Heart right ventricle (tissue), 16 donors: ENCODE measurements around the gene PLEKHA5. TPM values are rescaled to one million over a fixed set of nuclear protein-coding genes. Genes with fewer than 3 reads are reported as not detected.
A peak's percentile ranks its signal among the peaks of the same experiment; 100 is the strongest.

ENCODE experiments used
- ATAC-seq, 8 donors: fragments of 200-7000 bp; cut with Tn5 transposase; one replicate each; pipeline ENCODE4 v1.9.1; 2020; ENCODE audit warnings: mild to moderate bottlenecking in 8 of 8, moderate library complexity in 8 of 8, moderate number of reproducible peaks in 1 of 8
- DNase-seq, 2 donors: peaks; one replicate each; pipeline ENCODE4 v3.0.0-alpha.2; 2020
- H3K27ac ChIP-seq, 10 donors: fragments of 200-600 bp; sonication (generic) in 2 of 10; one replicate each; pipeline versions ENCODE4 v1.5.0 to v1.8.0; 2020 to 2022; ENCODE audit warnings: mild to moderate bottlenecking in 3 of 10
- H3K27me3 ChIP-seq, 7 donors: fragments of 200-600 bp; one replicate each; pipeline ENCODE4 v1.8.0; 2021 to 2022; ENCODE audit warnings: mild to moderate bottlenecking in 2 of 7
- H3K36me3 ChIP-seq, 9 donors: fragments of 200-600 bp; sonication (generic) in 1 of 9; one replicate each; pipeline versions ENCODE4 v1.5.0 to v1.8.0; 2020 to 2022; ENCODE audit warnings: mild to moderate bottlenecking in 2 of 9
- H3K4me1 ChIP-seq, 9 donors: fragments of 200-600 bp; sonication (generic) in 1 of 9; one replicate each; pipeline versions ENCODE4 v1.5.0 to v1.8.0; 2020 to 2022; ENCODE audit warnings: mild to moderate bottlenecking in 4 of 9
- H3K4me3 ChIP-seq, 10 donors: fragments of 200-600 bp; sonication (generic) in 2 of 10; one replicate each; pipeline versions ENCODE4 v1.5.0 to v1.8.0; 2020 to 2022; ENCODE audit warnings: mild to moderate bottlenecking in 7 of 10, moderate library complexity in 2 of 10
- H3K9me3 ChIP-seq, 11 donors: fragments of 200-600 bp in 10 of 11; sonication (generic) in 2 of 11; one replicate each; pipeline versions ENCODE4 v1.5.0 to v1.8.0; 2013 to 2022; ENCODE audit warnings: mild to moderate bottlenecking in 2 of 11, control low read depth in 1 of 11, moderate library complexity in 1 of 11
- WGBS, 2 donors: extraction: QIAGEN DNeasy Blood & Tissue Kit; methylation state at CpG; one replicate each; pipeline ENCODE4 v1.1.7; 2013; ENCODE audit warnings: inconsistent platforms in 1 of 2; 5-methylcytosine and 5-hydroxymethylcytosine counted together
- intact Hi-C, 10 donors: fragments of 100-400 bp; cut with DNase I; formaldehyde crosslinking; loops; one replicate each; pipeline versions ENCODE4 v1.11.1 to v1.14.2; 2022
- polyA plus RNA-seq, 2 donors: library from polyadenylated mRNA; stranded (reverse); fragments of 200-250 nt; gene quantifications; one replicate each; pipeline ENCODE4 v1.2.3, GENCODE V29; 2013
- total RNA-seq, 10 donors: library from RNA; stranded (reverse); fragmentation: NEBNext Ultra II Directional in 3 of 10; extraction: Animal tissue kit (Norgen Biotek cat#: 25700) in 3 of 10; gene quantifications; one replicate each; pipeline versions ENCODE4 v1.2.1 to v1.2.4, GENCODE V29; 2021 to 2023
- TF ChIP-seq, protein P1 (sequence below), 9 donors: fragments of 200-600 bp; sonication (generic) in 2 of 9; IDR thresholded peaks; one replicate each; pipeline versions ENCODE4 v1.5.0 to v1.8.0; 2021 to 2022; ENCODE audit warnings: antibody characterized with exemption in 9 of 9, mild to moderate bottlenecking in 5 of 9, moderate library complexity in 1 of 9
- donor health status: Arrhythmogenic right ventricular cardiomyopathy.
- donor health status: ischemic (EF 13 %, LVEDD 7.1; RV severe dilation, severe dysfunction).
- donor health status: healthy with polysubstance abuse.
- donor health status: DM: no; HTN: yes; CAD: no.
- donor health status: DM: no; HTN: no; CAD: no.
- donor health status: ischemic (EF 25% LVEDD 6.9; RV normal size, moderate dysfunction).
- donor health status: ischemic (EF 25% LVEDD 5.7; RV mildly dilated, moderate dysfunction).
- donor health status: healthy.
- donor health status: DM: yes; HTN: yes; CAD: no.
- donor health status: Ischemic cardiomyopathy.
- donor health status: ischemic (EF 35%, LVEDD 5.7; RV mildly dilated, moderate dysfunction).
- donor health status: nonischemic (EF 11% LVEDD 7.7; RV severe dilation, severe dysfunction).
- donor health status: DM: yes; HTN: yes; CAD: no.
- donor health status: PGD.
- donor health status: ischemic (EF 29% LVEDD 5.4; RV normal size, mild dysfunction).
- donor health status: nonischemic (EF 23%, LVEDD 6.1; RV moderate dilation, normal function).

PLEKHA5 gene
- total and polyA plus RNA-seq, 12 donors = 11.8 to 77.1 (median 61.8) TPM

DNA sequence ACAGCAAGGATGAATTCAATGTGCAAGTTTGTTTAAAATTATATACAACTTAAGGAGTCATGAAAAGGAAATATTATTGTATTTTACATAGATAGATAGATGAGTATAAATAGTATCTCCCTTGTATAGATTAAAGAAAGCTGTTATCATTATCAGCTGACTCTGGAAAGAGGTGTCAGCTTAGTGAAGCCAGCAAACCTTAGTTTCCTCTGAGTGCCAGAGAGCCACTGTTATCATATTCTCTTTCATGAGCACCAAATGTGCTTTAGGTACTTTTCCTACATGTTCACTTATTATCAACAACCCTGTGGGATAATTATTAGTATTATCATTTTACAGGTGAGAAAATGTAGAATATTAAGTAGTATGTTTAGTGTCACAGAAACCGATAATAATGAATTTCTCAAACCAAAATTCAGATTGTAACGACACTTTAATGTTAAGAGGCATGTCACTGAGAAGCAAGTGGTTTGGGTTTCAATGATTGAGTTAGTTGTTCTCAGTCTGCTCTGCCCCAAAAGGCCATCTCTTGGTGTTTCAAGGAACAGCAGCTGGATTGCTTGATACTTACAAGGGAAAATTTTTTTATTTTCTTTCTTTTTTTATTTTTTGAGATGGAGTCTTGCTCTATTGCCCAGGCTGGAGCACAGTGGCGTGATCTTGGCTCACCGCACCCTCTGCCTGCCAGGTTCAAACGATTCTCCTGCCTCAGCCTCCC, 53.7 kb downstream of the PLEKHA5 start:
- ATAC-seq (peak in 4 of 8 donors; percentile 23 to 61 (median 42)), DNase-seq (no peak)
- no peaks in the 10 kb centered on the region for H3K9me3 ChIP-seq
- intact Hi-C loops = loop anchor here in 9 of 10 donors (5.0 to 10.0 kb wide), 12 partner anchors 51 to 928 kb away; no protein-coding TSS in a partner anchor
- peak overlapping the region in 8 of 10 donors; percentile 5 to 57 (median 42) for H3K27ac ChIP-seq
- H3K4me3 ChIP-seq = no peak overlapping the region
- peaks cover 2 to 66% (median 31%) of the 10 kb centered on the region in 9 donors for H3K4me1 ChIP-seq
- no peaks in the 10 kb centered on the region for H3K36me3 ChIP-seq
- H3K27me3 ChIP-seq = no peaks in the 10 kb centered on the region
- TF ChIP-seq, protein P1, sequence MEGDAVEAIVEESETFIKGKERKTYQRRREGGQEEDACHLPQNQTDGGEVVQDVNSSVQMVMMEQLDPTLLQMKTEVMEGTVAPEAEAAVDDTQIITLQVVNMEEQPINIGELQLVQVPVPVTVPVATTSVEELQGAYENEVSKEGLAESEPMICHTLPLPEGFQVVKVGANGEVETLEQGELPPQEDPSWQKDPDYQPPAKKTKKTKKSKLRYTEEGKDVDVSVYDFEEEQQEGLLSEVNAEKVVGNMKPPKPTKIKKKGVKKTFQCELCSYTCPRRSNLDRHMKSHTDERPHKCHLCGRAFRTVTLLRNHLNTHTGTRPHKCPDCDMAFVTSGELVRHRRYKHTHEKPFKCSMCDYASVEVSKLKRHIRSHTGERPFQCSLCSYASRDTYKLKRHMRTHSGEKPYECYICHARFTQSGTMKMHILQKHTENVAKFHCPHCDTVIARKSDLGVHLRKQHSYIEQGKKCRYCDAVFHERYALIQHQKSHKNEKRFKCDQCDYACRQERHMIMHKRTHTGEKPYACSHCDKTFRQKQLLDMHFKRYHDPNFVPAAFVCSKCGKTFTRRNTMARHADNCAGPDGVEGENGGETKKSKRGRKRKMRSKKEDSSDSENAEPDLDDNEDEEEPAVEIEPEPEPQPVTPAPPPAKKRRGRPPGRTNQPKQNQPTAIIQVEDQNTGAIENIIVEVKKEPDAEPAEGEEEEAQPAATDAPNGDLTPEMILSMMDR (IDR thresholded peaks at IDR 0.05) = peak in 3 of 9 donors; percentile 30 to 37 (median 37)
- WGBS, 2 donors = 78% methylated on average over 5 of the region's 5 CpGs

DNA sequence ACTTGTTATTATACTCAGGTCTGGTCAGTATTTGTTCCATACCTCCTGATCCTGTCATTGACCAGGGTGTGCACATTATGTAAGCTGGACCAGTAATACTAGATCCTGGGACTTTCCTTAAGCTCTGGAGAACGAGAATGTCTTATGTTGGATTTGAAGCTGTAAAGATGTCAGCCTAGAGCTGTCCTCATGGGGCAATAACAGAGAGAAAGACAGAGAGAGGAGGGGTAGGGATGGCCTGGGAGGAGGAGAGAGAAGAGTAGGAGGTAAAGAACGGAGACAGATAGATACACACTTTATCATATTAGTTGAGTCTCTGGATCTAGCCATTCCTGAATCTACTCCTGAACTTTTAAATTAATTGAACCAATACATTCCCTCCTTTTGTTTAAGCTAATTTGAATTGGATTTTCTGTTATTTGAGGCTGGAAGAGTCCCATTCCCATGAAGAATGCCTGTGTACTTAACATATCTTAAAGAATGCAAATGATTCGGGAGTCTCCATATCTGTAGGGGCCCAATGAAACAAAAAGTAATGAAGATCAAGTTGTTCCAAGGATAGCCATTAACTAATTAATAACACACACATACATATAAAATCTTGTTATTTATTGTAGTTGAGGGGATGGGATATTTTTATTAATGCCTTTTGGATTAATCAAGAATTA, 55.9 kb downstream of the PLEKHA5 start:
- H3K9me3 ChIP-seq = no peaks in the 10 kb centered on the region
- no peaks in the 10 kb centered on the region for H3K27me3 ChIP-seq
- DNase-seq (no peak), ATAC-seq (no peak)
- H3K4me1 ChIP-seq = peaks cover 2 to 73% (median 41%) of the 10 kb centered on the region in 9 donors
- TF ChIP-seq, protein P1 (IDR thresholded peaks at IDR 0.05) = no peak
- intact Hi-C loops = loop anchor here in 9 of 10 donors (5.0 to 10.0 kb wide), 11 partner anchors 99 to 931 kb away; no protein-coding TSS in a partner anchor
- peak overlapping the region in 8 of 10 donors; percentile 17 to 81 (median 36) for H3K27ac ChIP-seq
- no peak overlapping the region for H3K4me3 ChIP-seq
- H3K36me3 ChIP-seq = no peaks in the 10 kb centered on the region
- WGBS, 2 donors = 45 to 49% methylated on average over 3 of the region's 3 CpGs

DNA sequence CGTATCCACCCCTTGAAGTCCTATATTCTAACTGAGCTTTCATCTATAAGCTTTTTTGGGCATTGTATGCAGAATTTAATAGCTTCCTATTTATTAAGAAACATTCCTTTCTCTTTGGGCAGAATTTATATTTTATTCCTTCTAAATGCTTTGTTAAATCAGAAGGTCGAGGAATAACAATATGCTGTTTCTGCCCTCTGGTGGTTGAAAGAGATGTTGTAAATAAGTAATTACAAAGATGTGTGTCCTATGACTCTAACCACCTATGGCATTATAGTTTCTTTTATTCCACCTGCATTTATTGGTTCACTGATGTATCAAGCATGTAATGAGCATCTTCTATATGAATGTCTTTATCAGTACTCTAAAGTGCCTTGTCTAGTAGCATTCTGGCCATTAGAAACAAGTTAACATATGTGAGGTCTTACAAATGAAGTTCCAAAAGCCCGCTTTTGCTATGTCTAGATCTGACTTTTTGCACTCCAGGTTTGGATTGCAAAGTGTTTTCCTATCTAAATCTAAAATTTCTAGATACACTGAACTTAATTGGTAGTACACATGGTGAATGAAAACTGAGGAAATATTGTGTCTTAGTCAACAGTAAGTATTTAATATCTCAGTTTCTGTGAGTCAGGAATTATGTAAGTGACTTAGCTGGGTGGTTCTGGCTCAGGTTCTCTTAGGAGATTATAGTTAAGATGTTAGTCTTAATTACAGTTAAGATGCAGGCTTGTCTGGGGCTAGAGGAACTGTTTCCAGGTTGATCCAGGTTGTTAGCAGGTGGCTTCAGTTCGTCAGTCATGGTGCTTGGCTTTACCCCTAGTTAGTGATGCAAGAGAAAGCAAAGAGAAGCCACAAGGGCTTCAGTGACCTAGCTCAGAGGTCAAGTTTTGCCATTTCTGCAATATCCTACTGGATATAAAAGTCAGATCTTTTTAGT, 57.5 kb downstream of the PLEKHA5 start:
- no peak overlapping the region for H3K4me3 ChIP-seq
- H3K27me3 ChIP-seq = no peaks in the 10 kb centered on the region
- 47 to 48% methylated on average over 4 of the region's 4 CpGs for WGBS, 2 donors

More for the DNA sequence above, 57.5 kb downstream of the PLEKHA5 start:
- no peaks in the 10 kb centered on the region for H3K36me3 ChIP-seq
- intact Hi-C loops = loop anchor here in 9 of 10 donors (2.0 to 10.0 kb wide), 14 partner anchors 98 to 932 kb away; no protein-coding TSS in a partner anchor
- ATAC-seq = peak in 6 of 8 donors; percentile 19 to 64 (median 44)
- no peak for DNase-seq
- H3K4me1 ChIP-seq = peaks cover 6 to 88% (median 57%) of the 10 kb centered on the region in 9 donors
- no peaks in the 10 kb centered on the region for H3K9me3 ChIP-seq
- TF ChIP-seq, protein P1 (IDR thresholded peaks at IDR 0.05) = peak; percentile 56 to 80 (median 72)
- peak overlapping the region in 9 of 10 donors; percentile 17 to 81 (median 41) for H3K27ac ChIP-seq
